ENCODE measurements around the gene RHO. TPM values are rescaled to one million over a fixed set of nuclear protein-coding genes. Genes with fewer than 3 reads are reported as not detected.

RHO gene
- total RNA-seq, 1 donor from 2014 or later: not detected

- DNase-seq (ENCODE audit: low read depth): no peak
These were observed 8.3 kb upstream of the RHO start for GRCh38 chr3:129519896-129520715.

- DNase-seq (ENCODE audit: low read depth): no peak
These were observed 7.5 kb upstream of the RHO start for GRCh38 chr3:129520960-129521359.

- DNase-seq (ENCODE audit: low read depth): no peak
These were observed 6.8 kb upstream of the RHO start for GRCh38 chr3:129521611-129522010.

GRCh38 chr3:129522953-129523352 is 5.5 kb upstream of the RHO start:
- no peak for DNase-seq (ENCODE audit: low read depth)

GRCh38 chr3:129524081-129524480 is 4.4 kb upstream of the RHO start:
- no peak for DNase-seq (ENCODE audit: low read depth)

- DNase-seq (ENCODE audit: low read depth): peak; percentile 19
These were observed 3.0 kb upstream of the RHO start for GRCh38 chr3:129525341-129525968.

- DNase-seq (ENCODE audit: low read depth): no peak
These were observed 2.1 kb upstream of the RHO start for GRCh38 chr3:129526121-129526900.

GRCh38 chr3:129527262-129527661 is 1.2 kb upstream of the RHO start:
- DNase-seq (ENCODE audit: low read depth): no peak

- DNase-seq (ENCODE audit: low read depth): no peak
These were observed 1.2 kb downstream of the RHO start for GRCh38 chr3:129529436-129530210.

GRCh38 chr3:129530251-129530791 is 1.9 kb downstream of the RHO start:
- DNase-seq (ENCODE audit: low read depth): peak; percentile 65

GRCh38 chr3:129530821-129531220 is 2.4 kb downstream of the RHO start:
- no peak for DNase-seq (ENCODE audit: low read depth)

GRCh38 chr3:129531699-129532098 is 3.3 kb downstream of the RHO start:
- DNase-seq (ENCODE audit: low read depth): no peak

- no peak for DNase-seq (ENCODE audit: low read depth)
These were observed 3.8 kb downstream of the RHO start for GRCh38 chr3:129532261-129532660.

GRCh38 chr3:129533406-129533805 is 5.0 kb downstream of the RHO start:
- no peak for DNase-seq (ENCODE audit: low read depth)

- peak; percentile 26 for DNase-seq (ENCODE audit: low read depth)
These were observed 6.1 kb downstream of the RHO start for GRCh38 chr3:129534428-129535027.

GRCh38 chr3:129535075-129535474 is 6.6 kb downstream of the RHO start:
- peak; percentile 21 for DNase-seq (ENCODE audit: low read depth)

GRCh38 chr3:129536374-129536667 is 7.9 kb downstream of the RHO start:
- no peak for DNase-seq (ENCODE audit: low read depth)

GRCh38 chr3:129536804-129537203 is 8.4 kb downstream of the RHO start:
- DNase-seq (ENCODE audit: low read depth): no peak

- DNase-seq (ENCODE audit: low read depth): no peak
These were observed 10.8 kb downstream of the RHO start for GRCh38 chr3:129539206-129539605.

GRCh38 chr3:129540776-129541516 is 12.5 kb downstream of the RHO start:
- DNase-seq (ENCODE audit: low read depth): no peak

GRCh38 chr3:129542747-129543146 is 14.3 kb downstream of the RHO start:
- DNase-seq (ENCODE audit: low read depth): no peak

Measured in renal cortical epithelial cell (primary cell).